ENCODE results near the gene MATN1. TPM values are rescaled to one million over a fixed set of nuclear protein-coding genes. Genes with fewer than 3 reads are reported as not detected.

Gene MATN1
- total RNA-seq, 1 donor from 2014 or later = 0.54 TPM

DNA sequence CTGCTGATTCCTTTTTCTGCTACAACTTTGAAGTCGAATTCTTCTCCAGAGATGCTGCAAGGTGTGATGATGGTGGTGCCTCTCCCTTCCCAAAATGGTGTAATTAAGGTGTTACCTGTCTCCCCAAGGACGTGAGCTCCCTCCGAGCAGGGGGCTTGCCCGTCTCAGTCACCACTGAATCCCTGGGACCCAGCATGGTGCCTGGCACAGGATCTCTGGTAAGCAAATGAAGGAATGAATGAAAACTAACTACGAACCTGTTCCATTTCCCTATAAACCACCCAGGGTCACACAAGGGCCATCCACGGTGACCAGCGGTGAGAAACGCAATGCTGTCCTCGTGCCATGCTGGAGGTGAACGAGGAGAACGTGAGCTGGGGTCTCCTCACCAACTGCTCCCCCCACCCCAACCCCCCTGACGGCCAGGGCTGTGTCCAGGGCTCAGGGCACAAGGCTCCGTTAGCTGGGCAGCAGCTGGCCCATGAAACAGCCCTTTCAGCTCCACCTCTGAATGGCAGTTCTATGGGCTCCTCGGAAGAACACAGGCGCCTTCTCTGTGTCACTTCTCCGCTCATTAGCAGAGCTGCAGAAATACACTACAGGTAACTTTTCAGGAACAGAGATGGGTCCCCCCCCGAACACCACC, 2.2 kb upstream of the MATN1 start:
- Mint-ChIP-seq H3K36me3 (ENCODE audit: low read depth) (no peaks in the 10 kb centered on the region), H3K4me3 (peak overlapping the region; percentile 38), H3K27me3 (ENCODE audit: low read depth) (no peaks in the 10 kb centered on the region), H3K9me3 (no peaks in the 10 kb centered on the region), H3K27ac (ENCODE audit: unreplicated experiment) (no peak overlapping the region), H3K4me1 (peaks cover 43% of the 10 kb centered on the region)
- TF ChIP-seq, protein P1, sequence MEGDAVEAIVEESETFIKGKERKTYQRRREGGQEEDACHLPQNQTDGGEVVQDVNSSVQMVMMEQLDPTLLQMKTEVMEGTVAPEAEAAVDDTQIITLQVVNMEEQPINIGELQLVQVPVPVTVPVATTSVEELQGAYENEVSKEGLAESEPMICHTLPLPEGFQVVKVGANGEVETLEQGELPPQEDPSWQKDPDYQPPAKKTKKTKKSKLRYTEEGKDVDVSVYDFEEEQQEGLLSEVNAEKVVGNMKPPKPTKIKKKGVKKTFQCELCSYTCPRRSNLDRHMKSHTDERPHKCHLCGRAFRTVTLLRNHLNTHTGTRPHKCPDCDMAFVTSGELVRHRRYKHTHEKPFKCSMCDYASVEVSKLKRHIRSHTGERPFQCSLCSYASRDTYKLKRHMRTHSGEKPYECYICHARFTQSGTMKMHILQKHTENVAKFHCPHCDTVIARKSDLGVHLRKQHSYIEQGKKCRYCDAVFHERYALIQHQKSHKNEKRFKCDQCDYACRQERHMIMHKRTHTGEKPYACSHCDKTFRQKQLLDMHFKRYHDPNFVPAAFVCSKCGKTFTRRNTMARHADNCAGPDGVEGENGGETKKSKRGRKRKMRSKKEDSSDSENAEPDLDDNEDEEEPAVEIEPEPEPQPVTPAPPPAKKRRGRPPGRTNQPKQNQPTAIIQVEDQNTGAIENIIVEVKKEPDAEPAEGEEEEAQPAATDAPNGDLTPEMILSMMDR (conservative IDR thresholded peaks at IDR 0.05) = no peak
- no peak for DNase-seq (ENCODE audit: low read depth, low spot score)

DNA sequence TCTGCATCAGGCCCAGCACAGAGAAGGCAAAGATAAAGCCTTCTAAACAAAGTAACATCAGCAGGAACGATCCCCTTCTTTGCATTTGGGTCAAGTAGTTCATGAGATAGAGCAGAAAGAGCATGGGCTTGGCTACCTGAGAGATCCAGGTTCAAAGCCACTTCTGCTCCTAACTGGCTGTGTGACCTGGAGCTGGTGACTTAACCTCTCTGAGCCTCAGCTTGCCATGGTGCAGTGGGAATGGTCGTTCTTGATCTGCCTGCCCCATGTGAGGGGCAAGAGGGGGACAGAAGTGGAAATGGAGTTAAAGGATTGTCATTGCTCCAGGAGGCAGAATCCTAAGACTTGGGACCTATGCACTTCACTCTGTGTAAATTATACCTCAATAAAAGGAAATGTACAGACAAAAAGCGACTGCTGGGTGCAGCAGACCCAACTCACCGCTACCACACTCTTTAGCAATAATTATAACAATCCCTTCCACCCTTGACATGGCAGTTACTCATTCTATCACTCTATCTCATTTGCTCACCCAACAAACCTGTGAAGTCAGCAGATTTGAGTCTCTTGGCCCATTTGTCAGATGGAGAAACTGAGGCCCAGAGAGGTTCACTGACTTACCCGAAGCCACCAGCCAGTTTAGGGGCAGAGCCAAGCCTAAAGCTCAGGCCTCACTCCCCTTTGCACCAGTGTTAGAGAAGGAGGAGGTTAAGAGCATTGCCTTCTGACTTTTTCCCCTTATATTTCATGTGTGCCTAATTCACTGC, 1.5 kb upstream of the MATN1 start:
- Mint-ChIP-seq H3K27ac (ENCODE audit: unreplicated experiment) (no peak overlapping the region), H3K36me3 (ENCODE audit: low read depth) (no peaks in the 10 kb centered on the region), H3K9me3 (no peaks in the 10 kb centered on the region), H3K4me1 (peaks cover 37% of the 10 kb centered on the region), H3K4me3 (no peak overlapping the region), H3K27me3 (ENCODE audit: low read depth) (no peaks in the 10 kb centered on the region)
- TF ChIP-seq, protein P1 (conservative IDR thresholded peaks at IDR 0.05) = no peak
- no peak for DNase-seq (ENCODE audit: low read depth, low spot score)

DNA sequence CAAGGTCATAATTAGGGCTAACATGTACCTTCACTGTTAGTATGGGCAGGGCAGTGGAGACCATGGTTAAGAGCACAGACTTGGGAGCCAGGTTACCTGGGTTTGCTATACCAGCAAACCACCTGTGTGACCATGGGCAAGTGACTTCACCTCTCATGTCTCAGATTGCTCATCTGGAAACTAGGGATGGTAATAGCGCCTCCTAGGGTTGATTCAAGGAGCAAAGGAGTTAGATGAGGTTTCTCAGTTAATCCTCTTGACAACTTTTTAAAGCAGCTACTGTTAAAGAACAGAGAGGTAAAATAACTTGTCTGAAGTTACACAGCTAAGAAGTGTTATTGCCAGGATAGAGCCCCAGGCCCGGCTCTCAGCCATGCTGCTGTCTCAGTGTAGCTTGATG, 790 bp upstream of the MATN1 start:
- TF ChIP-seq, protein P1 (conservative IDR thresholded peaks at IDR 0.05) = peak; percentile 26
- Mint-ChIP-seq H3K4me3 (no peak overlapping the region), H3K27ac (ENCODE audit: unreplicated experiment) (no peak overlapping the region), H3K9me3 (no peaks in the 10 kb centered on the region), H3K4me1 (peaks cover 39% of the 10 kb centered on the region), H3K36me3 (ENCODE audit: low read depth) (no peaks in the 10 kb centered on the region), H3K27me3 (ENCODE audit: low read depth) (no peaks in the 10 kb centered on the region)
- no peak for DNase-seq (ENCODE audit: low read depth, low spot score)

DNA sequence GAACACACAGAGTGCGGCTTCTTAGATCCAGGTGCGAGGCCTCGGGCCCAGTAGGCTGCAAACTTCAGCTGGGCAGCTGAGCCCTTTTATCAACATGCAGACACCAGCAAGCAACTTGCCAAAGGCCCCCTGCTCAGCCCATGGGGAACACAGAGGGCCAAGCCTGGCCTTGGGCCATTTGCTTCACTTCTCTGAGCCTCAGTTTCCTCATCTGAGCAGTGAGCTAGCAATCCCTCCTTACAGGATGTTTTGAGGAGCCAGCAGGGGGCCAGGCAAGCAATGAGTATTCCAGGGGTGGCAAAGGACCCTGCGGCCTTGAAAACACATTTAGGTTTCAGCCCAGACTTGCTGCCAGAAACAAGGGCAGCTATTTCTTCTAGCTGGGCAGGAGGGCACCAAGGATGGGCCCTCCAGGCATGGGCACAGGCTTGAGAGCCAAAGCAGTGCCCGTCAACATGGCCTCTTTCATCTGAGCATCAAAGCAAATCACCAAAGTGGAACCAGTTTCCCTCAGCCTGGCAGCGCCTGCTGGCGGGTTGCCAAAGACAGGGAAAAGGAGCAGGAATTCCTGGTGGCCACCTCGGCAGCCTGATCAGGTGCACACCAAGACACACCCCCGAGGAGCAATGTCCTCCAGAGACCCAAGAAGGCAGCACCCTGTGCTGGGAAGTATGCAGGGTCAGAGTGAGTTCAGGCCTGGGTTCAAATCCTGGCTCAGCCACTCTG, 1.4 kb downstream of the MATN1 start:
- Mint-ChIP-seq H3K9me3 (peaks cover 3% of the 10 kb centered on the region), H3K27me3 (ENCODE audit: low read depth) (no peaks in the 10 kb centered on the region), H3K4me1 (peaks cover 34% of the 10 kb centered on the region), H3K36me3 (ENCODE audit: low read depth) (no peaks in the 10 kb centered on the region), H3K27ac (ENCODE audit: unreplicated experiment) (no peak overlapping the region), H3K4me3 (no peak overlapping the region)
- no peak for DNase-seq (ENCODE audit: low read depth, low spot score)
- TF ChIP-seq, protein P1 (conservative IDR thresholded peaks at IDR 0.05) = peak; percentile 29

DNA sequence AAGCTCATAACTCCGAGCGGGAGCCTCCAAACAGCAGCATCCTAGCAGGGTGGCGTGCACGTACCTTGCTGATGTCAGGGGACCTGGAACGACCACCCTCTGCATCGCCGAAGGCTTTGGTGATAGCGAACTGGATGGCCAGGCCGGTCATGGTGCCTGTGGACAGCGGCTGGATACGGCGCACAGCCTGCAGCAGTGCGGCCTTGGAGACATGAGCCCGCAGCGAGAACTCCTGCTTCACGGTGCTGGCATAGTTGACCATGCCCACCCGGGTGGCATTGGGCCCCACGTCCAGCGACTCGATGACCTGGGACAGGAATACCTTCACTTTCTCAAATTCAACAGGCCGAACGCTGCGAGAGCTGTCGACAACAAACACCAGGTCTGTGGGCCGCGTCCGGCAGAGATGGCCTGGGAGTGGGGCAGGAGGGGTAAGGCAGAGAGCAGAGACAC, 2.0 kb downstream of the MATN1 start:
- TF ChIP-seq, protein P1 (conservative IDR thresholded peaks at IDR 0.05) = no peak
- H3K36me3 Mint-ChIP-seq (ENCODE audit: low read depth) = no peaks in the 10 kb centered on the region

More for the DNA sequence above, 2.0 kb downstream of the MATN1 start:
- H3K9me3 Mint-ChIP-seq = peaks cover 3% of the 10 kb centered on the region
- H3K4me1 Mint-ChIP-seq = peaks cover 32% of the 10 kb centered on the region
- no peaks in the 10 kb centered on the region for H3K27me3 Mint-ChIP-seq (ENCODE audit: low read depth)
- no peak for DNase-seq (ENCODE audit: low read depth, low spot score)
- no peak overlapping the region for H3K27ac Mint-ChIP-seq (ENCODE audit: unreplicated experiment)
- H3K4me3 Mint-ChIP-seq = no peak overlapping the region

Data from neural crest cell (in vitro differentiated cells).